NT2/D1 (cell line): ENCODE results near the gene CTTNBP2.

Experiments used
- DNase-seq: peaks from one replicate; pipeline ENCODE4 v3.0.0-alpha.2; 2011; ENCODE audit warnings: low read depth, low spot score
- H3K27me3 ChIP-seq: 2 replicates; pipeline ENCODE4 v1.6.0; 2011; ENCODE audit warnings: mild to moderate bottlenecking; ENCODE audit not compliant: insufficient read length, insufficient read depth
- H3K36me3 ChIP-seq: 2 replicates; pipeline ENCODE4 v1.6.1; 2011; ENCODE audit warnings: mild to moderate bottlenecking, low read length, mixed read lengths; ENCODE audit not compliant: insufficient read depth, insufficient read length
- H3K4me1 ChIP-seq: 2 replicates; pipeline ENCODE4 v1.5.1; 2011; ENCODE audit not compliant: insufficient read depth, insufficient read length
- H3K4me3 ChIP-seq: 2 replicates; pipeline ENCODE4 v1.5.1; 2011; ENCODE audit warnings: low read depth; ENCODE audit not compliant: insufficient read length
- H3K9ac ChIP-seq: 2 replicates; pipeline ENCODE4 v1.6.0; 2011; ENCODE audit warnings: low read depth; ENCODE audit not compliant: insufficient read length
- H3K9me3 ChIP-seq: 2 replicates; pipeline ENCODE4 v1.5.1; 2011; ENCODE audit warnings: mild to moderate bottlenecking, low read length; ENCODE audit not compliant: insufficient read depth
- SUZ12 ChIP-seq: IDR thresholded peaks from 2 replicates; pipeline ENCODE4 v1.6.1; 2011; ENCODE audit not compliant: insufficient read length, insufficient read depth; ENCODE audit errors: extremely low read depth
- YY1 ChIP-seq: IDR thresholded peaks from 2 replicates; pipeline ENCODE4 v1.6.1; 2011; ENCODE audit not compliant: insufficient read length, insufficient read depth
- ZNF274 ChIP-seq: IDR thresholded peaks from 2 replicates; pipeline ENCODE4 v1.6.1; 2011; ENCODE audit warnings: mild to moderate bottlenecking, low read depth, low read length

CTTNBP2 gene

DNA sequence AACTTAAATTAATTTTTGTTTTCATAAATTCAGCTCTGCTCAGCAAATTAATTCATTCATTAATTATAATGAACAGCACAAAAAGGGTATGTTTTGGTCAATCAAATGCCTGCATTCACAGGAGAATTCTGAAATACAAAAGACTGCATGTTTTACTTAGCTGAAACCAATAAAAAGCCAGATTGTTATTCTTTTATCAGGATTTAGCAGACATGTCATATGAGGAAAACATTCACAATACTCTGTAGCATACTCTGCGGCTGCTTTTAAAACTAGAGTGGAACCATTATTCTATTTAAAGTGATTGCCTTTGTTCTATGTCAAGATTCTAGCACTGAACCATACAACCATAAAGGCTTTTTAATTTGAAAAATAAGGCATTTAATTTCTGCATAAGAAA is 19.1 kb downstream of the CTTNBP2 start:
- Histone ChIP-seq H3K9ac (no peak overlapping the region), H3K27me3 (no peaks in the 10 kb centered on the region), H3K4me3 (no peak overlapping the region), H3K4me1 (no peaks in the 10 kb centered on the region), H3K36me3 (no peaks in the 10 kb centered on the region), H3K9me3 (no peaks in the 10 kb centered on the region)
- no peak for DNase-seq
- TF ChIP-seq SUZ12 (no peak), ZNF274 (no peak), YY1 (no peak)

- no peak for TF ChIP-seq SUZ12
- no peak for TF ChIP-seq YY1
- H3K36me3 ChIP-seq = no peaks in the 10 kb centered on the region
- H3K9ac ChIP-seq = no peak overlapping the region
- no peak overlapping the region for H3K4me3 ChIP-seq
- H3K4me1 ChIP-seq = no peaks in the 10 kb centered on the region
- DNase-seq = no peak
- H3K27me3 ChIP-seq = no peaks in the 10 kb centered on the region
- H3K9me3 ChIP-seq = no peaks in the 10 kb centered on the region
Measured at GRCh38 chr7:117848941-117849340, 24.3 kb downstream of the CTTNBP2 start.

GRCh38 chr7:117844678-117845077 is 28.6 kb downstream of the CTTNBP2 start:
- Histone ChIP-seq H3K4me3 (no peak overlapping the region), H3K9ac (no peak overlapping the region), H3K27me3 (no peaks in the 10 kb centered on the region), H3K36me3 (no peaks in the 10 kb centered on the region), H3K9me3 (no peaks in the 10 kb centered on the region), H3K4me1 (no peaks in the 10 kb centered on the region)
- DNase-seq = no peak
- TF ChIP-seq ZNF274 = no peak
- TF ChIP-seq SUZ12 = no peak
- no peak for TF ChIP-seq YY1

DNA sequence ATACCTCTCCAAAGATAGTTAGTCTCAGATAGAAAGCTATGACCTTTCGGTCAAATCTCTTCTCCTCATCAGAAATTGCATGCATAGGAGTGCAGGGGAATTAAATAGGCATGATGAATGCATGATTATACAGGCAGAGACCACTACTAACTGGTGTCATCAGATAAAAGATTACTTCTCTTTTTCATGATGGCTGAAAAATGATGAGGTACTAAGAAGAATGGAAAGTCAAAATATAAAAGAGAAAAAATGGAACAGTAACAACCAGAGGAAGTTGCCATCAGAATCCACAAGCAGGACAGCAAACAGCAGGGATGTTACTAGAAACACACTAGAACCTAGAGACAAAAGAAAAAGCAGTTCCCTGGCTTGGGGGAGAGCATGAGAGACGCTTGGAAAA is 31.6 kb downstream of the CTTNBP2 start:
- Histone ChIP-seq H3K4me3 (no peak overlapping the region), H3K4me1 (no peaks in the 10 kb centered on the region), H3K27me3 (no peaks in the 10 kb centered on the region), H3K9ac (no peak overlapping the region), H3K36me3 (no peaks in the 10 kb centered on the region), H3K9me3 (no peaks in the 10 kb centered on the region)
- TF ChIP-seq YY1 (no peak), ZNF274 (no peak), SUZ12 (no peak)
- no peak for DNase-seq

DNA sequence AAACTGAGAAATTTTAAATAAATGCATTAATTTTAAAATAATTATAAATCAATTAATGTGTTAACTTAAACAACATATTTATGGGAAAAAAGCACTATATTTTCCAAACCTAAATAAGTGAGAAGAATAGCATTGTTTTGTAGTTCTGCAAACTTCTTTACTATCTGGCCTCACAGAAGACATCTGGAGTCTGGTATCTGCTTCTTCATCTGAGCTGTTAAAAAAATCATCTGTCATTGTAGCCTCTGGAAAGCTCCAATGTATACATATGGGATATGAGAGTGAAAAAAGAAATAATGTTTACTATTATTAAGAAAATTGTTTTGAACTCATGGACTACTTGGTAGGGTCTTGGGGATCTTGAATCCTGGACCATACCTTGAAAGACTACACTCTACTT is 32.2 kb downstream of the CTTNBP2 start:
- TF ChIP-seq YY1 (no peak), SUZ12 (no peak), ZNF274 (no peak)
- no peaks in the 10 kb centered on the region for H3K9me3 ChIP-seq
- H3K9ac ChIP-seq = no peak overlapping the region
- no peaks in the 10 kb centered on the region for H3K36me3 ChIP-seq
- H3K27me3 ChIP-seq = no peaks in the 10 kb centered on the region
- no peak for DNase-seq
- no peak overlapping the region for H3K4me3 ChIP-seq
- H3K4me1 ChIP-seq = no peaks in the 10 kb centered on the region

DNA sequence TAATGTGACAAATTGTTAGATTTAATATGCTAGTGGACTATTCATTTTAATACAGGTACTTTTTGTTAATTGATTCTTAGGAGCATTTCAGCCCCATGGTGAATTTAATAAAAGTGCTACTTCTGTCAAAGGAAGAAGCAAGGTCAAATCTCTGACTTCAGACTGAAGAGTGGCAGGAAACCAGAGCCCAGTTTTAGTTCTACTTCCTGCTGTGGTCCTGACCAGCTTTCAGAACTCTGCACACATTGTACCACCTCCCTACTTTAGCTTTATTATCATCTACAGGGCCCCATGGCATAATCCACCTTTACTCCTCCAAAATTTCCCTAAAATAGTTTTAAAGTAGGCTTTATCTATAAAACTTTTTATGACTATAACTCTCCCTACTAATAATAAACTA is 33.7 kb downstream of the CTTNBP2 start:
- Histone ChIP-seq H3K27me3 (no peaks in the 10 kb centered on the region), H3K4me3 (no peak overlapping the region), H3K9ac (no peak overlapping the region), H3K9me3 (no peaks in the 10 kb centered on the region), H3K4me1 (no peaks in the 10 kb centered on the region), H3K36me3 (no peaks in the 10 kb centered on the region)
- TF ChIP-seq ZNF274 (no peak), SUZ12 (no peak), YY1 (no peak)
- no peak for DNase-seq

GRCh38 chr7:117837841-117838240 is 35.4 kb downstream of the CTTNBP2 start:
- TF ChIP-seq SUZ12 (no peak), YY1 (no peak), ZNF274 (no peak)
- Histone ChIP-seq H3K36me3 (no peaks in the 10 kb centered on the region), H3K4me3 (no peak overlapping the region), H3K27me3 (no peaks in the 10 kb centered on the region), H3K9me3 (no peaks in the 10 kb centered on the region), H3K9ac (no peak overlapping the region), H3K4me1 (no peaks in the 10 kb centered on the region)
- DNase-seq = no peak
